A673 (cell line): ENCODE data around the gene MAS1L. TPM values are rescaled to one million over a fixed set of nuclear protein-coding genes. Genes with fewer than 3 reads are reported as not detected.

Experiments
- BruUV-seq: library from RNA; stranded (reverse); fragments of 400-500 nt; replicated peaks from 2 replicates; lab custom pipeline; 2021; lab: Mats Ljungman, UMichigan
- CTCF ChIA-PET: fragments of 300-600 bp; sonication (Branson Sonifier 250); formaldehyde crosslinking; loops from one replicate; lab custom pipeline; 2022; ENCODE audit warnings: antibody characterized with exemption; lab: Charles Lee
- POLR2A ChIA-PET: fragments of 300-600 bp; sonication (Branson Sonifier 250); formaldehyde crosslinking; loops from one replicate; lab custom pipeline; 2022; ENCODE audit warnings: antibody characterized with exemption; ENCODE audit not compliant: low non-redundant PET; lab: Charles Lee
- DNase-seq: peaks from one replicate; pipeline ENCODE4 v3.0.0-alpha.2; 2015; ENCODE audit warnings: low spot score
- H3K27ac ChIP-seq: fragments of 200-600 bp; sonication (generic); 2 replicates; pipeline ENCODE4 v1.5.1; 2016; ENCODE audit warnings: mixed run types, low read depth, mild to moderate bottlenecking, mixed read lengths, antibody characterized with exemption, low read length; ENCODE audit not compliant: poor library complexity, severe bottlenecking
- H3K27me3 ChIP-seq: fragments of 200-600 bp; sonication (generic); replicated peaks from 2 replicates; pipeline ENCODE4 v1.6.1; 2017; ENCODE audit warnings: mixed run types, low read depth, mild to moderate bottlenecking, mixed read lengths, antibody characterized with exemption, low read length; ENCODE audit not compliant: insufficient read depth, poor library complexity
- H3K36me3 ChIP-seq: fragments of 200-600 bp; sonication (generic); 2 replicates; pipeline ENCODE4 v1.6.1; 2016; ENCODE audit warnings: mixed run types, mild to moderate bottlenecking, mixed read lengths, antibody characterized with exemption, low read length; ENCODE audit not compliant: insufficient read depth, poor library complexity, severe bottlenecking
- H3K4me1 ChIP-seq: fragments of 200-600 bp; sonication (generic); 2 replicates; pipeline ENCODE4 v1.6.1; 2017; ENCODE audit warnings: mixed run types, mild to moderate bottlenecking, mixed read lengths, antibody characterized with exemption, low read length; ENCODE audit not compliant: insufficient read depth, poor library complexity, severe bottlenecking
- H3K4me3 ChIP-seq: fragments of 200-600 bp; sonication (generic); 2 replicates; pipeline ENCODE4 v1.5.1; 2016; ENCODE audit warnings: low read depth, mixed run types, mild to moderate bottlenecking, mixed read lengths, low read length; ENCODE audit not compliant: poor library complexity, severe bottlenecking
- H3K9me3 ChIP-seq: fragments of 200-600 bp; sonication (generic); 2 replicates; pipeline ENCODE4 v1.6.1; 2016; ENCODE audit warnings: mixed run types, low read depth, mild to moderate bottlenecking, mixed read lengths, antibody characterized with exemption, low read length; ENCODE audit not compliant: poor library complexity, severe bottlenecking
- CTCF ChIP-seq: fragments of 300-800, 200-600 bp; sonication (generic); conservative IDR thresholded peaks from 2 replicates; pipeline ENCODE4 v1.5.1; 2017; ENCODE audit warnings: low read depth, mild to moderate bottlenecking, antibody characterized with exemption, low read length, moderate library complexity, mixed read lengths
- EZH2 ChIP-seq: fragments of 200-600 bp; sonication (generic); IDR thresholded peaks from 2 replicates; pipeline ENCODE4 v1.6.1; 2017; ENCODE audit warnings: borderline replicate concordance, low read depth, mild to moderate bottlenecking, mixed read lengths, antibody characterized with exemption, low read length; ENCODE audit not compliant: poor library complexity, severe bottlenecking
- intact Hi-C: fragments of 100-400 bp; cut with micrococcal nuclease; formaldehyde crosslinking; loops from one replicate; pipeline ENCODE4 v1.10.0; 2022; ENCODE audit not compliant: unreplicated experiment
- total RNA-seq: library from RNA; stranded (reverse); gene quantifications from 2 replicates; pipeline ENCODE4 v1.2.3, GENCODE V29; 2021

Gene MAS1L
- total RNA-seq, 1 experiment from 2014 or later: not detected

GRCh38 chr6:29509711-29510110, 22.0 kb upstream of the MAS1L start:
- BruUV-seq: no TSS peak
- TF ChIP-seq EZH2 (no peak), CTCF (no peak)
- intact Hi-C loops: no loop called here
- H3K9me3 ChIP-seq: no peaks in the 10 kb centered on the region
- no peak overlapping the region for H3K27ac ChIP-seq
- ChIA-PET POLR2A (no interaction called here), CTCF (no interaction called here)
- DNase-seq: no peak
- no peak overlapping the region for H3K4me3 ChIP-seq
- no peaks in the 10 kb centered on the region for H3K4me1 ChIP-seq
- H3K27me3 ChIP-seq: no peaks in the 10 kb centered on the region
- no peaks in the 10 kb centered on the region for H3K36me3 ChIP-seq

- Histone ChIP-seq H3K27ac (no peak overlapping the region), H3K4me1 (no peaks in the 10 kb centered on the region), H3K27me3 (no peaks in the 10 kb centered on the region), H3K4me3 (no peak overlapping the region), H3K9me3 (no peaks in the 10 kb centered on the region), H3K36me3 (no peaks in the 10 kb centered on the region)
- intact Hi-C loops: no loop called here
- POLR2A ChIA-PET: no interaction called here
- CTCF ChIA-PET: no interaction called here
- DNase-seq: no peak
- TF ChIP-seq CTCF (no peak), EZH2 (no peak)
- BruUV-seq: no TSS peak
Observed at GRCh38 chr6:29509239-29509638, 21.5 kb upstream of the MAS1L start.

GRCh38 chr6:29507319-29507718, 19.6 kb upstream of the MAS1L start:
- ChIA-PET POLR2A (no interaction called here), CTCF (no interaction called here)

More at GRCh38 chr6:29507319-29507718, 19.6 kb upstream of the MAS1L start:
- TF ChIP-seq CTCF: no peak
- TF ChIP-seq EZH2: no peak
- Histone ChIP-seq H3K4me1 (no peaks in the 10 kb centered on the region), H3K27me3 (no peaks in the 10 kb centered on the region), H3K4me3 (no peak overlapping the region), H3K27ac (no peak overlapping the region), H3K9me3 (no peaks in the 10 kb centered on the region), H3K36me3 (no peaks in the 10 kb centered on the region)
- BruUV-seq: no TSS peak
- no peak for DNase-seq
- intact Hi-C loops: no loop called here
